HG02588 (cell line): Measurements from ENCODE around the gene PSMB10.
"Not testable (repeated sequence)": the region's sequence is repeated elsewhere in the genome, so short reads cannot be mapped to it uniquely, and the experiment has no call there.

ENCODE experiments used
- ATAC-seq: cut with Tn5 transposase; IDR thresholded peaks from one replicate; pipeline ENCODE4 v1.9.1; 2021; ENCODE audit warnings: mild to moderate bottlenecking, moderate library complexity; ENCODE audit not compliant: unreplicated experiment

The PSMB10 gene

GRCh38 chr16:67928147-67928546 lies 8.5 kb downstream of the PSMB10 start:
- ATAC-seq = no peak

- ATAC-seq = no peak
These were observed 9.3 kb downstream of the PSMB10 start for GRCh38 chr16:67927131-67927941.

- ATAC-seq = no peak
These were observed 10.4 kb downstream of the PSMB10 start for GRCh38 chr16:67926181-67926750.

GRCh38 chr16:67924140-67924906 lies 12.3 kb downstream of the PSMB10 start:
- no peak for ATAC-seq

- ATAC-seq = no peak
These were observed 13.1 kb downstream of the PSMB10 start for GRCh38 chr16:67923414-67924116.

GRCh38 chr16:67922740-67923139 lies 13.9 kb downstream of the PSMB10 start:
- ATAC-seq = no peak

- ATAC-seq = no peak
These were observed 14.4 kb downstream of the PSMB10 start for GRCh38 chr16:67922221-67922620.

GRCh38 chr16:67919622-67920221 lies 16.9 kb downstream of the PSMB10 start:
- no peak for ATAC-seq

- no peak for ATAC-seq
These were observed 18.8 kb downstream of the PSMB10 start for GRCh38 chr16:67917852-67918236.

- no peak for ATAC-seq
These were observed 19.4 kb downstream of the PSMB10 start for GRCh38 chr16:67917140-67917851.

- no peak for ATAC-seq
These were observed 20.6 kb downstream of the PSMB10 start for GRCh38 chr16:67915831-67916723.

- not testable (repeated sequence) for ATAC-seq
These were observed 21.2 kb downstream of the PSMB10 start for GRCh38 chr16:67915496-67915769.

- ATAC-seq = no peak
These were observed 21.7 kb downstream of the PSMB10 start for GRCh38 chr16:67914758-67915495.

GRCh38 chr16:67910158-67910557 lies 26.5 kb downstream of the PSMB10 start:
- no peak for ATAC-seq

- no peak for ATAC-seq
These were observed 27.5 kb downstream of the PSMB10 start for GRCh38 chr16:67909056-67909742.

- no peak for ATAC-seq
These were observed 29.1 kb downstream of the PSMB10 start for GRCh38 chr16:67907397-67908180.

GRCh38 chr16:67902831-67903230 lies 33.8 kb downstream of the PSMB10 start:
- ATAC-seq = no peak
